Sigmoid colon (tissue), 4 donors: ENCODE data around the gene CTRB2.

Experiments
- POLR2AphosphoS5 ChIP-seq, 4 donors: sonication (generic); formaldehyde crosslinking; IDR thresholded peaks; one replicate each; pipeline ENCODE4 v1.6.1; 2017; ENCODE audit warnings: antibody characterized with exemption in 4 of 4
- TF ChIP-seq, protein P1 (sequence below), 4 experiments: fragments of 450-650 bp in 3 of 4; fragments of 200-600 bp in 1 of 4; IDR thresholded peaks; one replicate each; pipeline ENCODE4 v1.5.1; 2016 to 2019; ENCODE audit warnings: antibody characterized with exemption in 4 of 4, mild to moderate bottlenecking in 3 of 4, moderate library complexity in 2 of 4

DNA sequence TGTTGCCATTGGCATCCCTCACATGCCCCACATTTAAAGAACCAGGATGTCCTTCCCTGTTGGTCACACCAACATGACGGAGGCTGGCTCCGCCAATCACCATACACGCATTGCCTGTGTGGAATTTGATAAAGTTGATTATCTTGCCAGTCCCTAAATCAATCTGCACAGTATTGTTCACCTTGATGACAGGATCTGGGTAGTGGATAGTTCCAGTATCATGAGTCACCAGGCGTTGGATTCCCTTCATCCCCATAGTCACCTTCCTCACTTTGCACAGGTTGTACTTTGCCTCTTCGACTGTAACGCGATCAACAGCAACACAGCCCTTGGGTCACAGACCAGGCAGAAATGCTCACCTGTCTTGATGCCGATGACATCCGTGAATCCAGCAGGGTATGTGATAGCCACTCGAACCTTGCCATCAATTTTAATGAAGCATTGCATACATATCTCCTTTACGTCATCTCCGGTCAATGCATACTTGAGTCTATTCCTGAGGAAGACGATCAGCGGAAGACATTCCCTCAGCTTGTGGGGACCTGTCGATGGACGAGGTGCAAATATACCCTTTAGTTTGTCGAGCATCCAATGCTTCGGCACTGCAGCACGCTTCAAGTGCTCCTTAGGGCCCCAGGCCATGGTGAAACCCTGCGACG, 14.2 kb downstream of the CTRB2 start:
- no peak for TF ChIP-seq POLR2AphosphoS5 (IDR thresholded peaks at IDR 0.05)
- TF ChIP-seq, protein P1, sequence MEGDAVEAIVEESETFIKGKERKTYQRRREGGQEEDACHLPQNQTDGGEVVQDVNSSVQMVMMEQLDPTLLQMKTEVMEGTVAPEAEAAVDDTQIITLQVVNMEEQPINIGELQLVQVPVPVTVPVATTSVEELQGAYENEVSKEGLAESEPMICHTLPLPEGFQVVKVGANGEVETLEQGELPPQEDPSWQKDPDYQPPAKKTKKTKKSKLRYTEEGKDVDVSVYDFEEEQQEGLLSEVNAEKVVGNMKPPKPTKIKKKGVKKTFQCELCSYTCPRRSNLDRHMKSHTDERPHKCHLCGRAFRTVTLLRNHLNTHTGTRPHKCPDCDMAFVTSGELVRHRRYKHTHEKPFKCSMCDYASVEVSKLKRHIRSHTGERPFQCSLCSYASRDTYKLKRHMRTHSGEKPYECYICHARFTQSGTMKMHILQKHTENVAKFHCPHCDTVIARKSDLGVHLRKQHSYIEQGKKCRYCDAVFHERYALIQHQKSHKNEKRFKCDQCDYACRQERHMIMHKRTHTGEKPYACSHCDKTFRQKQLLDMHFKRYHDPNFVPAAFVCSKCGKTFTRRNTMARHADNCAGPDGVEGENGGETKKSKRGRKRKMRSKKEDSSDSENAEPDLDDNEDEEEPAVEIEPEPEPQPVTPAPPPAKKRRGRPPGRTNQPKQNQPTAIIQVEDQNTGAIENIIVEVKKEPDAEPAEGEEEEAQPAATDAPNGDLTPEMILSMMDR (IDR thresholded peaks at IDR 0.05), result no peak
